GM21447 (cell line): ENCODE results near the gene ATP6V1B1.

Experiments
- ATAC-seq: cut with Tn5 transposase; IDR thresholded peaks from one replicate; pipeline ENCODE4 v1.9.1; 2021; ENCODE audit not compliant: unreplicated experiment

ATP6V1B1 gene

DNA sequence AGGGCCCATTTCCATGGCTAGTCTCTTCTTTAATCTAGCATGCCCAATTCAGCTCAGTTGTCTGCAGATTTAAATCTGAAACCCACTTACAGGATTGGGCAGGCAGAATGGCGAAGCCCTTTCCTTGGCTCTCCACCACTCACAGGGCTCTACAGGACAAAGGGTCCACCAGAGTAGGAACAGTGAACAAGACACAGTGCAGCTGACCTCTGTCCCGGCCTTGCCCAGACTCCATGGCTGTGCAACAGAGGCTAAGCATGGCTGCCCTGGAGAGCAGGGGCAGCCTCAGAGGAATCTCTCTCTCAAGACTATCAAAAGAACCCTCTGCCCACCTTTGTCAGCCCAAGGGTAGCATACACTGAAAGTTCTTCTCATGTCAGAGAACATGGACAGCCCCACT is 9.7 kb upstream of the ATP6V1B1 start:
- ATAC-seq = no peak

GRCh38 chr2:70927138-70927537 is 8.6 kb upstream of the ATP6V1B1 start:
- no peak for ATAC-seq

DNA sequence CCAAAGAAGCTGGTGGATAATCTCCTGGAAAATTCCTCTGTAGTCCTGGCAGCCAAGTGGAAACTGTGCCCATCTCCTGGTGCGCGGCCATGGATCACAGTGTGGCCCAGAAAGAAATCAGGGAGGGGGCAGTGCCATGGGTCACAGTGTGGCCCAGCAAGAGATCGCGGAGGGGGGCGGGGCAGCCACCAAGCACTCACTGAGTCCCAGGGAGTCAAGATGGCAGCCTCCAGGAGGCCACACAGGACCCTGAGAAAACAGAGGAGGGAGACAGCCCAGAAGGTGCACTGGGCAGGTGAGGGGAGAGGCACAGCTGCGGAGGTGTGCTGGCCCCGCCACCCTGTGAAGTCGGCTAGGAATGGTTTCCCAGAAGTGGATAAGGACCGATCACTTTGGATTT is 8.1 kb upstream of the ATP6V1B1 start:
- ATAC-seq = no peak

- ATAC-seq = no peak
Observed at GRCh38 chr2:70928366-70928765, 7.3 kb upstream of the ATP6V1B1 start.

- no peak for ATAC-seq
Observed at GRCh38 chr2:70930371-70931329, 5.0 kb upstream of the ATP6V1B1 start.

- ATAC-seq = no peak
Observed at GRCh38 chr2:70931376-70932000, 4.2 kb upstream of the ATP6V1B1 start.

- ATAC-seq = no peak
Observed at GRCh38 chr2:70932631-70933230, 3.0 kb upstream of the ATP6V1B1 start.

DNA sequence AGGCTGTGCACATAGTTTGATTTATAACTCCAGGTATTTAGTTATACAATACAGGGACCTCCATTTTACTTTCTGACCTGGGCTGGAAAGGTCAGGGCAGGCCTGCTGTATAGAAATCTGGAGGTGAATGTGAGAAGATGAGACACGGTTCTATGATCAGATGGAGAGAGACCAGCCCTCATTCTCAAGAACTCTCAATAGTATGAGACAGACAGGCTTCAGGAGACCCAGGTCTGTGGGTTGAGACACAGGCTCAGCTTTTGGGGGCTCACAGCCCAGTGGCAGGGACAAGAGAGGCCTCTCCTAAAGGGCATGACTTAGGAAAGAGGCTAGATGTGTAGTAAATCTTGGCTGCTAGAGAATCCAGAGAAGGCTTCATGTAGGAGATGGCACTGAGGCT is 719 bp upstream of the ATP6V1B1 start:
- no peak for ATAC-seq

DNA sequence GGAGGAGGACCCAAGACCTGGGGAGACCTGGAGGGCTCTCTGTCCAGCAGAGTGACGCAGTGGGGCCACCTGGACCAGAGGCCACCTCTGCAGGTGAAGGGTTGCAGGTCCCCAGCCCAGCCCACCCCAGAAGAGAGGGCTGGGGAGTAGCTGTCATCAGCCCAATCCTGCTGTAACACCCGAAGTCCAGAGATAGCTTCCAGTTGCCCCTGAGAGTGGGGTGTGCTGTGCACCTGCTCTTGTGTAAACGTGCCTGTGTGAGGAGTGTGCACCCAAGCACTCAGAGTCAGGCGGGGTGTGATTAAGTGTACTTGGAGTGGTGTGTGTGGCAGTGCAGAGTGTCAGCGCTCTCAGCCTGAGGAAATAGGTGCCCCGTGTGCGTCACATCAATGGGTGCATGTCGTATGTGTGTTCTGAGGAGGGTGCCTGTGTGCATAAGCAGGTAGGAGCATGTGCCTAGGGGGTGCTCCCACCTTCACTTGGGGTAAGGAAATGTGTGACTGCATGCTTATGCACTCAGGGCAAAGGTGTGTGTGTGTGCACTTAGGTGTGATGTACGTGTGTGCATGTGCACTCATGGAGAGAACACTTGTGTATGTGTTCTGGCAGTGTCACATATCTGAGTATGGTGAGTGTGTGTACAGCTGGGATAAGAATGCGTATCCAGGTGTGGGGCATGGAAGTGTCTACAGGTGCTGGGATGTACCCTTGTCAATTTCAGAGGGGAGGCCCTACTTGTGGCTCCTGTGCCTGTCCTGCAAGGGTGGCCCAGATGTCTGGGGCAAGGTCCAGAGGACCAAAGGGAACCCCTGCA is 672 bp downstream of the ATP6V1B1 start:
- ATAC-seq = no peak

GRCh38 chr2:70936979-70937811 is 1.5 kb downstream of the ATP6V1B1 start:
- no peak for ATAC-seq

DNA sequence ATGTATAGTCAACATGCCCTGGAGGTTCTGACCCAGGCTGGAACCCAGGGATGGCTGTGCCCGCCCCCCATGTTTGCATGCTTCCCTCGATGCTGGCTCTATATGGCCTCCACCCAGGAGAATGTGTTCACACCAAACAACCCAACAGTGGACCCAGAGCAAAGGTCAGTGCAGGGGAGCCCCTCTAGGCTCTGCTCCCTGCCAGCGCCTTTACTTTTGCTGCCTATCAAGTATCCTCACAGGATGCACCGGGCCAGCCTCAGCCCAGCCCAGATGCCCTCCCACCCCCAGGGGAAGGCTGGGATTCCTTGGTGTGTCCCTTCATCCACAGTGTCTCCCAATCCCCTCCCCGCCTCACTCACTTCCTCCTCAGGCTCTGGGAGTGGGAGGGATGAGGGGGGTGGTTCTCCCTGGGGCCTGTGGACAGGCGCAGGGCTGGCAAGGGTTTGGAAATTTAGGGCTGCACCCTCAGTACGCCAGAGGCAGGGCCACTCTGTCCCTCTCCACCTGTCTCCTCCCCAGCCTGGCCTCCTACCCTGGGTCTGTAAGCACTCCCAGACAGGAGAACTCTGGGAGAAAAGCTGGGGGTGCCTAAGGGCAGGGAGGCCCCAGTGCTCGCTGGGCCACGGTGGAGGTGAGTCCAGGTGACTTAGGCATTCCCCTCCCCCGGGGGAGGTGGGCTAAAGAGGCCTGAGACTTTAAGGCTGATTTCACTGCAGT is 2.3 kb downstream of the ATP6V1B1 start:
- no peak for ATAC-seq

DNA sequence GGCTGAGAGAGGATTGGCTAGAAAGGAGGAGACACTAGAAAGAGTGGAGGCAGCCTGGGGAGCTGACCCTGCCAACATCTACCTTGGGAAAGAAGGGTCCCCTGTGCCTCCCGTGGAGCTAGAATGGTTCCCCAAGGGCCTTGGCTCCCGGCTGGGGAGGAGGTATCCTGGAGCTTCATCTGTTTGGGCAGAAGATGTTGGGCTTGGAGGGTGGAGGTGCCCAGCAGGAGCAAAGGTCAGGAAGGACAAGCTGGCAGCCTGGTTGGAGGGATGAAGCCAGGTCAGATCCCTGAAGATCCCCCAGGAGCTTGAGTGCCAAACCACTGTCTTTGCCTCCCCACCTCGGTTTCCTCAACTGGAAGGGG is 2.9 kb downstream of the ATP6V1B1 start:
- no peak for ATAC-seq

GRCh38 chr2:70939001-70939838 is 3.5 kb downstream of the ATP6V1B1 start:
- ATAC-seq = no peak

DNA sequence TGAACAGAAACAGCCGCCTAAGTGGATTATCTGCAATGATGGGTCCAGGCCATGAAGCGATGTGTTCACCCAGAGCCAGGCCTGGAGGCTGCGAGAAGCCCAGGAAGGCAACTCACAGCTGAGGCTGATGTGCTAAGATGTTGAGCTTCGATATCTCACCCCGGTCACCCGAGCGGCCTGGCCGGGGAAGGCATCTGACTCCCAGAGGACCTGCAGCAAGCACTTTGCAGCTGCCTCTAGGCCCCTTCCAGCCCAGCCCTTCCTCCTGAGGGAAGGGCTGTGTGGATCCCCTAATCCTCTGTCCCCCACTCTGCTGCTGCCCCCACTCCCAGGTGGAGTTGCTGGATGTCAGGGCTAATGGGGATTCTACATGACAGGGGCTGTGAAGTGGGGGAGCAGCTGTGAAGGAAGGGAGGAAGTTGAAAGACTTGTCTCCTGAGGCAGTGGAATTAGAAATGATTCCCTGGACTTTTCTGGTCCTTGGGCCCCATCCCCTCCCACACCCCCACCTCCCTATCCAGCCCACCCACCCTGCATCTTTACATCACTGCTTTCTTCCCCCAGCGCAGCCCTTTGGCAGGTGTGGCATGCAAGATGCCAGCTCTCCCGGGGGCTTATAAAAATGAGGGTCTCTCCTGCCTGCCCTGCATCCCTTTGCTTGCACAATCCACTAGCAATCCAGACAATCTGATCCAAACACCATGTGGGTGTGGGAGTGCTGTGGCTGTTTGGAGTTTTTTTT is 4.3 kb downstream of the ATP6V1B1 start:
- no peak for ATAC-seq

GRCh38 chr2:70941186-70941585 is 5.5 kb downstream of the ATP6V1B1 start:
- no peak for ATAC-seq

DNA sequence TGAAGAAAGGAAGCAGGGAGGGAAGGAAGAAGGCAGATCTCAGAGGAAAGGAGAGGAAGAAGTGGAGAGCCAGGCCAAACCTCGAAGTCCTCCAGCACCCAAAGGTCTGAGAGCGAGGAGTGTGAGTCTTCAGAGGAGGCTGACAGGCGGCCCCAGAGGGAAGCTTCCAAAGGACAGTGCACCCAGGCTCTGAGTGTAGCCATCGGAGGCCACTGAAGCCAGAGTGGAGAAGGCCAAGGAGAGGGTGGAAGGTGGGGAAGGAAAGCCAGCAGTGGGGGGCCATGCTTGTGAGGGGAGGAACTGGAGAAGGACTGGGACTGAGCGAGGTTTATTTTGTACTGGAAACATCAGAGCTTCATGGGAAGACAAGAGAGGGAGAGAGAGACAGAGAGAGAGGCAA is 6.0 kb downstream of the ATP6V1B1 start:
- ATAC-seq = no peak

DNA sequence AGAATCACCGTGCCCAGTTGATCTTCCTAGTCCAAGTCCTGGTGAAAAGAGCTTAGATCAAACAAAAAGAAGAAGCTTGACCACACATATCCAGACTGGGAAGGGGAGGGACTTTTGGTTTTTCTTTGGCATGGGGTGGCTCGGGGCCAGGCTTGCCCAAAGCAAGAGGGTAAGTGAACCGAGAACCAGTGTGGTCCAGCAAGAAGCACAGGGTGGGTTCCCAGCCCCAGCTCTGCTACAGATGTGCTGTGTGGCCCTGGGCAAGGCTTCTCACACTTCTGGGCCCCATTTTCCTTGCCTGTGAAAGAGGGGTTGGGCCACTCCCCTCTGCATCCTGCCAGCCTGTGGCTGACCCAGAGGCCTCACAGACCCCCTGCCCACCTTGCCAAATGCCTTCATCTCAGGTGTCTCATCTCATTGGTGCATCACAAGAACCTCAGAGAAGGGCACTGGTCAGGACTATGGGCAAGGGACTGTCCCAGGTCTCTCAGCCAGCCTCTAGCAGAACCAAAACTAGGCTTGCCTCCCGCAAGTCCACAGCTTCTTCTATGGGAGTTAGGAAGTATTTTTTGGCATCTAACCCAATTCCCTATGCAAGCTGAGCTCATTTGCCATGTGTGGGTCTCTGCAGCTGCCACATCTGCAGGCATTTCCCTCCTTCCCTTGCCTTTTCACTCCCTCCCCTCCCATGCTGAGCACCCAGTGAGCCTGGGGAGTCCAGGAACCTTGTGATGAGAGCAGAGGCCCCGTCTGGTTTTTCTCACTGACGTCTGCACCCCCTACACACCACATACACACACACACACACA is 6.9 kb downstream of the ATP6V1B1 start:
- ATAC-seq = no peak
